Esophagus (tissue), 2 donors: ENCODE results near the gene CARMIL3. TPM values are rescaled to one million over a fixed set of nuclear protein-coding genes. Genes with fewer than 3 reads are reported as not detected.

ENCODE experiments used
- H3K27ac ChIP-seq, 2 donors: one replicate each; pipeline ENCODE4 v1.5.1; 2013; ENCODE audit warnings: low read depth in 2 of 2, mild to moderate bottlenecking in 2 of 2, inconsistent platforms in 1 of 2, low read length in 1 of 2, moderate library complexity in 1 of 2
- H3K27me3 ChIP-seq, 2 donors: one replicate each; pipeline ENCODE4 v1.6.1; 2013; ENCODE audit warnings: low read length in 2 of 2, control low read depth in 1 of 2, mild to moderate bottlenecking in 1 of 2; ENCODE audit not compliant: insufficient read depth in 2 of 2, control insufficient read depth in 1 of 2
- H3K36me3 ChIP-seq, 2 donors: one replicate each; pipeline ENCODE4 v1.6.1; 2013; ENCODE audit warnings: low read length in 1 of 2; ENCODE audit not compliant: control insufficient read depth in 2 of 2, insufficient read depth in 2 of 2
- H3K4me1 ChIP-seq, 2 donors: one replicate each; pipeline ENCODE4 v1.6.1; 2013; ENCODE audit warnings: low read length in 1 of 2; ENCODE audit not compliant: control insufficient read depth in 2 of 2, insufficient read depth in 2 of 2
- H3K4me3 ChIP-seq, 2 donors: one replicate each; pipeline ENCODE4 v1.5.1; 2013; ENCODE audit warnings: low read length in 2 of 2, mild to moderate bottlenecking in 2 of 2, low read depth in 1 of 2, moderate library complexity in 1 of 2
- H3K9me3 ChIP-seq, 2 donors: one replicate each; pipeline ENCODE4 v1.6.1; 2013; ENCODE audit warnings: mild to moderate bottlenecking in 2 of 2, low read depth in 1 of 2, low read length in 1 of 2, moderate library complexity in 1 of 2; ENCODE audit not compliant: control insufficient read depth in 2 of 2, insufficient read depth in 1 of 2
- WGBS, 2 donors: extraction: QIAGEN DNeasy Blood & Tissue Kit; methylation state at CpG; one replicate each; pipeline ENCODE4 v1.1.7; 2013; 5-methylcytosine and 5-hydroxymethylcytosine counted together
- polyA plus RNA-seq, 2 donors: library from polyadenylated mRNA; stranded (reverse); fragments of 200-250 nt; gene quantifications; one replicate each; pipeline ENCODE4 v1.2.3, GENCODE V29; 2013
- donor health status: healthy with polysubstance abuse.
- donor health status: Bipolar disorder and iron deficiency.

Gene CARMIL3
- polyA plus RNA-seq, 2 donors, result 0.55 to 2.3 TPM

DNA sequence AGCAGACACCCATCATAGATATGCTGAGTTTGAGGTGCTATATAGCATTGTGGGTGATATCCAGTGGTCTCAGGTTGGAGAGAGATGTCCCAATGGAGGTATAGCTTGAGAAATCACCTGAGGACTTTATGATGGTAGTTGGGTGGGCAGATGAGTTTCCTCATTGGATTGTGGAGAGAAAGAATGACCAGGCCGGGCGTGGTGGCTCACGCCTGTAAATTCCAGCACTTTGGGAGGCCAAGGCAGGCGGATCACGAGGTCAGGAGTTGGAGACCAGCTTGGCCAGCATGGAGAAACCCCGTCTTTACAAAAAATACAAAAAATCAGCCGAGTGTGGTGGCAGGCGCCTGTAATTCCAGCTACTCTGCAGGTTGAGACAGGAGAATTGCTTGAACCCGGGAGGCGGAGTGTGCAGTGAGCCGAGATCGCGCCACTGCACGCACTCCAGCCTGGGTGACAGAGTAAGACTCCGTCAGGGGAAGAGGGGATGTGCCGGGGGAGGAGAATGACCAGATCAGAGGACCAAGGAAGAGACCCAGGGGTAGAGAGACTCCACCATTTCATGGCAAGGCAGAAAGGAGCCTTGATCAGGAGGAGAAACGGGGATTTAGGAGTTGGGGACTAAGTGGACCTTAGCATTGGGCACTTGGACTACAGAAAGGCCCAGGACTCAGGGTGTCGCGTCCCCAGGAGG lies 41.5 kb downstream of the CARMIL3 start:
- Histone ChIP-seq H3K27me3 (no peaks in the 10 kb centered on the region), H3K27ac (peak overlapping the region; percentile 97 to 98), H3K4me1 (peaks cover 2 to 13% of the 10 kb centered on the region in 2 donors), H3K9me3 (no peaks in the 10 kb centered on the region), H3K4me3 (peak overlapping the region; percentile 70 to 86), H3K36me3 (peaks cover 2 to 3% of the 10 kb centered on the region in 2 donors)
- WGBS, 2 donors, result 67 to 76% methylated on average over 19 of the region's 19 CpGs

DNA sequence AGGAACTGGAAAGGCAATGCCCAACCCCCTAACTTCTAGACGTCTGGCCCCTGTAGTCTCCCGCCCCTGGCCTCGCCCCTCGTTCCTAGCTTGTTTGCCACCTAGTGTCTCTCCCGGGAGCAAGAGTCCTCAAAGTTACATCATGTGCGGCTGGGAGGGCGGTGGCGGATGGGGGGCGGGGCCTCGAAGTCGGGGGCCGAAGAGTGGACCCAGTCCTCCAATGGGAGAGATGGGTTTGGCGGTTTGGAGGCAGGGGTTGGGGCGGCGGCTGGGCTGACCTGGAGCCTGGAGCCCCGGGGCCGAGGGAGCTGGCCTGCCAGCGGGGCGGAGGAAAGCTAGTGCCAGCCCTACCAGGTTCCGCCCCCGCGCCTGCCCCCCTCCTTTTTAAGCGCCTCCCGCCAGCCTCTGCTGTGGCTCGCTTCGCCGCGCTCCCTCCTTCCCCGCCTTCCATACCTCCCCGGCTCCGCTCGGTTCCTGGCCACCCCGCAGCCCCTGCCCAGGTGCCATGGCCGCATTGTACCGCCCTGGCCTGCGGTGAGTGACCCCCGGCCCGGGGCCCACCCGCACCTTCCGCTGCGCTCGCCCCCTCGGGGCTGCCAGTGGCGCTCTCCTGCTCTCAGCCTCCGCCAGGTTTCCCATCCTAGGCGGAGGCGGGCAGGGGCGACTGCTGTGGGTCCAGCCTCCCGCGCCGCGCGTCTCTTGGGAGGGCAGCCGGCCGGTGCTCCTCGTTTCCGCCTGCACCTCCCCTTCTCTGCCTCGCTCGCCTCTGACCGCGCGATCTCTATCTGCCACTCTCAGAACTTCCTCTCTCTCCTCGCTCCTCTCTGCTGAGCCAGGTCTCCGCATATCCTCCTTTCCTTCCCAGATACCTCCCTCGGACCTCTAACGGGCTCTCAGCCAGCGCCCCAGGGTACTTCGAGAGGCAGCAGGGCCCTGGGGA lies 42.4 kb downstream of the CARMIL3 start, which contains the start of gene PCK2:
TSS of gene PCK2 (plus strand) at position 411 of the 940 bp plus-strand sequence. CDS start at position 506, 95 bp downstream.
- Histone ChIP-seq H3K36me3 (peaks cover 3% of the 10 kb centered on the region in 2 donors), H3K4me1 (peaks cover 2 to 15% of the 10 kb centered on the region in 2 donors), H3K27me3 (no peaks in the 10 kb centered on the region), H3K9me3 (no peaks in the 10 kb centered on the region), H3K27ac (peak within 1 kb of the TSS; percentile 97 to 98), H3K4me3 (peak within 1 kb of the TSS; percentile 70 to 86)
- 0 to 1% methylated on average over 41 to 68 of the region's 68 CpGs for WGBS, 2 donors

DNA sequence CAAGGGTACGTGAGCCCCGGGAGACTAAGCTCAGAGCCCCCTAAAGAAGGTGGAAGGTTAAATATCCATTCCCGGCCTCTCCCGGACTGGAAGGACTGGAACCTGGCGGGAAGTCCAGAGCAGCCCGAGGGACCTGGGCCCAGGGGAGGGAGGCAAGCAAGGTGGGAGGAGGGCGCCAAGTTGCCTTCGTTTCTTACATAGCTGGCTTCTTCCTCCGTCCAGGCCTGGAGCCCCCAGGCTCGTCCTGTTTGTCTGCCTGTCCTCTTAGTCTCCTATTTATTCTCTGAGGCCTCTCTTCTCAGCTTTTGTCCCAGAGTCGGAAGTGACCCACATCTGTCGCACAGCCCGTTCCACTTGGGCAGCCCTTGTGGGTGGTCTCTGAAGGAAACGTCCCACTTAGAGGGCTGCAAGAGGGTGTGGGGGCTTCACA lies 43.0 kb downstream of the CARMIL3 start:
- peak overlapping the region; percentile 97 to 98 for H3K27ac ChIP-seq
- H3K4me3 ChIP-seq, result peak overlapping the region; percentile 70 to 86
- peaks cover 3% of the 10 kb centered on the region in 2 donors for H3K36me3 ChIP-seq
- peaks cover 2 to 15% of the 10 kb centered on the region in 2 donors for H3K4me1 ChIP-seq
- H3K27me3 ChIP-seq, result no peaks in the 10 kb centered on the region
- H3K9me3 ChIP-seq, result no peaks in the 10 kb centered on the region
- 4 to 9% methylated on average over 12 to 14 of the region's 14 CpGs for WGBS, 2 donors

DNA sequence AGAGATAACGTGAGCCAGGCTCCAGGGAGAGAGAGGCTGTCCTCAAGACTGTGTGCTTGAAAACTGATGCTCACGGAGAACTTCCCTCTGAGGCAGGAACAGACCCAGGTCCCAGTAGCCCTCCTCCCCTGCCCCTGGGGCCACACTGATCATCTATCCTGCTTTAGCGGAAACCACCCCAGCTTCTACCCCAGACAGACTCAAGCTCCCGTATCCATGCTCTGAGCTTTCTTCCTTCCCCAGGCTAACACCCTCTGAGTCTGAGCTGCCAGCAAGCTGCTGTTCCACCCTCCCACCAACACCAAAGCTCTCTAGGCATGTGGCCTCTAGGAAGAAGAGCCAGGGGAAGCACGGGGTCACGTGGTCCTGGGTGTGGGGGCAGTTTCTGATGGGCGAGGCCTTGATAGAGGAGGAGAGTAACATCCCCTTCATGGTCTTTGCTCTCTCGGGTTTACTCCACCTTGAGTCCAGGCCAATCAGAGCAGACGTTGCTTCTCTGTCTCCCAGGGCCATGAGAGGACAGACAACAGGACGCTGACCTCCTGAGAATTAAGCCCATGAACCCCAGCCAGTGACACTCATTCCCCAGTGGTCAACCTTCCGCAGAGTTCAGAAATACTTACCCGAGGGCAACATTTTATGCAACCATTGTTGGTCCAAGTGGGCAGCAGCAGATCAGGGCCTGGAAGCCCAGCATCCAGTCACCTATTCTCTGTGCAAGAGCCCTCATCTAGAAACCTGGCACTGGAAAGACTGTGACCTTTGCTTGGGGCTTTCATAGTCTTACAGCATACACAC lies 43.7 kb downstream of the CARMIL3 start:
- peaks cover 3% of the 10 kb centered on the region in 2 donors for H3K36me3 ChIP-seq
- H3K27me3 ChIP-seq, result no peaks in the 10 kb centered on the region
- 38 to 46% methylated on average over 12 of the region's 12 CpGs for WGBS, 2 donors
- H3K9me3 ChIP-seq, result no peaks in the 10 kb centered on the region
- H3K27ac ChIP-seq, result peak overlapping the region; percentile 97 to 98
- H3K4me1 ChIP-seq, result peaks cover 2 to 15% of the 10 kb centered on the region in 2 donors
- H3K4me3 ChIP-seq, result peak overlapping the region; percentile 70 to 86

DNA sequence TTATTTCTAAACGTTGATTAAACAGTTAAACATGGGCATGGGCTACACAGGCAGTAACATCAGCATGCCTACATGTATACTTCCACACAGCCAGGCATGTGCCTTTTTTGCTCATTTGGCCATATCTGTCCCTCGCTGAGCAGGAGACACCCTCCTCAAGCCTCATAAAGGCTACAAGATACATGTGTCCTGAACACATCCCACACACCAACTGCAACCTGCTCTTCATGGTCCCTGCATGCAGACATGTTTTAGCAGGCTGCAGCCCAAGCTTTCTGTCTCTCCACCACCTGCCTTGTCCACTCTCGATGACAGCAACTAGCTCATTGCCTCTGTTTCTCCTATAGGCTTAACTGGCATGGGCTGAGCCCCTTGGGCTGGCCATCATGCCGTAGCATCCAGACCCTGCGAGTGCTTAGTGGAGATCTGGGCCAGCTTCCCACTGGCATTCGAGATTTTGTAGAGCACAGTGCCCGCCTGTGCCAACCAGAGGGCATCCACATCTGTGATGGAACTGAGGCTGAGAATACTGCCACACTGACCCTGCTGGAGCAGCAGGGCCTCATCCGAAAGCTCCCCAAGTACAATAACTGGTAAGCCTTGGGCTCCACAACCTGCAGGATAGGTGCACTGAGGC lies 44.9 kb downstream of the CARMIL3 start:
- no peak overlapping the region for H3K27ac ChIP-seq
- peaks cover 3 to 6% of the 10 kb centered on the region in 2 donors for H3K36me3 ChIP-seq
- peaks cover 2 to 15% of the 10 kb centered on the region in 2 donors for H3K4me1 ChIP-seq
- no peaks in the 10 kb centered on the region for H3K27me3 ChIP-seq
- WGBS, 2 donors, result 91 to 95% methylated on average over 8 of the region's 8 CpGs
- H3K9me3 ChIP-seq, result no peaks in the 10 kb centered on the region
- no peak overlapping the region for H3K4me3 ChIP-seq

DNA sequence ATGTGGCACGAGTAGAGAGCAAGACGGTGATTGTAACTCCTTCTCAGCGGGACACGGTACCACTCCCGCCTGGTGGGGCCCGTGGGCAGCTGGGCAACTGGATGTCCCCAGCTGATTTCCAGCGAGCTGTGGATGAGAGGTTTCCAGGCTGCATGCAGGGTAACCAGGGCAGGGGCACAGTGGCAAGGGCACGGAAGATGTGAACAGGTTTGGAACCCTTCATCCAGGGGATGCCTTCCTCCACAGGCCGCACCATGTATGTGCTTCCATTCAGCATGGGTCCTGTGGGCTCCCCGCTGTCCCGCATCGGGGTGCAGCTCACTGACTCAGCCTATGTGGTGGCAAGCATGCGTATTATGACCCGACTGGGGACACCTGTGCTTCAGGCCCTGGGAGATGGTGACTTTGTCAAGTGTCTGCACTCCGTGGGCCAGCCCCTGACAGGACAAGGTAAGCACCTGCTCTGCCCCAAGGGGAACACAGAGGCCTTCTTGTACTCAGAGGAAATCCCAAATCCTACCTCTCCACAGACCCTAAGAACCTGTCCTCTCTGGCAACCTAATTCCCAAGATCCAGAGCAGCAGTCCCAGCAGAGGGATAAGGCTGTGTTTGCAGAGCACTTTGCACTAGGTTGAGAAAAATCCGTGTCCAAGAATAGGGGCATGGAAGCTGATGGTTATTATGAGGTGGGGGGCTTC lies 46.6 kb downstream of the CARMIL3 start:
- H3K4me3 ChIP-seq, result no peak overlapping the region
- H3K9me3 ChIP-seq, result no peaks in the 10 kb centered on the region
- peaks cover 2 to 15% of the 10 kb centered on the region in 2 donors for H3K4me1 ChIP-seq
- H3K36me3 ChIP-seq, result peaks cover 3 to 6% of the 10 kb centered on the region in 2 donors
- WGBS, 2 donors, result 95% methylated on average over 16 of the region's 16 CpGs
- no peaks in the 10 kb centered on the region for H3K27me3 ChIP-seq
- no peak overlapping the region for H3K27ac ChIP-seq

DNA sequence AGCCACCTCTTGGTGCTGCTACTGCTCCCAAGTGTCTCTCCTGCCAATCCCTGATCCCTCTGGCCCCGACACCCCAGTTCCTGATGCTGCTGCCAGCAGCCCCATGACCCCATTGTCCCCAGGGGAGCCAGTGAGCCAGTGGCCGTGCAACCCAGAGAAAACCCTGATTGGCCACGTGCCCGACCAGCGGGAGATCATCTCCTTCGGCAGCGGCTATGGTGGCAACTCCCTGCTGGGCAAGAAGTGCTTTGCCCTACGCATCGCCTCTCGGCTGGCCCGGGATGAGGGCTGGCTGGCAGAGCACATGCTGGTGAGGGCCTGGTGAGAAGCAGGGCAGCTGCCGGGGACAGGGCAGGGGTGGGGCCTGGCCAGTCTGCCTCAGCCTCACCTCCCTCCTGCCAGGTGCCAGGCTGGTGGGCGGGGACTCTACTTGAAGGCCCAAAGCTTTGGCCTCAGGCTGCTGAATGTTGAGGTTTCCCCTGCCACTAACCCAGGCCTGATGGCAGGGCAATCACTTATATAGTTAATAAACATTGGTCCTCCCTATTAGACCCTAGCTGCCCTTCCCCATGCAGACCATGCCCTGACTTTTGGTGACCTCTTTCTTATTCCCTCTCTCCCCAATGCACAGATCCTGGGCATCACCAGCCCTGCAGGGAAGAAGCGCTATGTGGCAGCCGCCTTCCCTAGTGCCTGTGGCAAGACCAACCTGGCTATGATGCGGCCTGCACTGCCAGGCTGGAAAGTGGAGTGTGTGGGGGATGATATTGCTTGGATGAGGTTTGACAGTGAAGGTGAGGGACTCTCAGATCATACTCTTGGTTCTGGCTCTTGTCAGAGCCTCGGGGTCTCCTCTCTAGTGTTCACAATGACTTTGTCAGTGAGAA lies 47.4 kb downstream of the CARMIL3 start:
- WGBS, 2 donors, result 77 to 86% methylated on average over 17 of the region's 17 CpGs
- no peak overlapping the region for H3K4me3 ChIP-seq
- no peak overlapping the region for H3K27ac ChIP-seq
- peaks cover 3 to 6% of the 10 kb centered on the region in 2 donors for H3K36me3 ChIP-seq
- H3K27me3 ChIP-seq, result no peaks in the 10 kb centered on the region
- H3K4me1 ChIP-seq, result peaks cover 2 to 12% of the 10 kb centered on the region in 2 donors
- no peaks in the 10 kb centered on the region for H3K9me3 ChIP-seq
